Gastrocnemius medialis (tissue), 4 donors: Measurements from ENCODE around the gene COBL.

Source experiments
- POLR2A ChIP-seq, 2 donors: fragments of 450-650 bp; IDR thresholded peaks; one replicate each; pipeline ENCODE4 v1.6.1; 2017; ENCODE audit warnings: antibody characterized with exemption in 2 of 2, mild to moderate bottlenecking in 2 of 2, moderate library complexity in 2 of 2
- TF ChIP-seq, protein P1 (sequence below), 5 experiments: fragments of 450-650 bp in 3 of 5; fragments of 200-600 bp in 2 of 5; sonication (generic) in 2 of 5; IDR thresholded peaks in 4 of 5; conservative IDR thresholded peaks in 1 of 5; 1 replicate in 4 of 5; 2 replicates in 1 of 5; pipeline ENCODE4 v1.5.1; 2016 to 2019; ENCODE audit warnings: antibody characterized with exemption in 5 of 5, mild to moderate bottlenecking in 3 of 5, moderate library complexity in 3 of 5

DNA sequence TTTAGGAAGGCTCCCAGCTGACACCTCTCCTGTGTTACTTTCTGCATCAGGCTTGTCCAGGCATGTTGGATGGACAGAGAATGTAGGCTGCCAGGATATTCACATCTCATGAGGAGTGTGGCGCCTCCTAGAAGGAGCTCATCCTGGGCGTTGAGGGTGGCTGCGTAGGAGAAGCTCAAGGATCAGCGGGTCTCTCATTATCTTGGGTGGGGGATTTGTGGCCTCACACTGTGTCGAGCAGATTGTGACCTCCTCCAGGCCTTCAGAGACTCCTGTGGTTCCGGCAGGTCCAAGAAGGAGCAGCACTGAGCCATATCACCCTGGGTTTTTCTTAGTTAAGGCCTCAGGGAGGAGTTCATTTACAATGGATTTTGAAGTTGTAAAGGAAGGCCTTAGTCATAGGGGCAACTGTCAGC lies 8.7 kb upstream of the COBL start:
- TF ChIP-seq, protein P1, sequence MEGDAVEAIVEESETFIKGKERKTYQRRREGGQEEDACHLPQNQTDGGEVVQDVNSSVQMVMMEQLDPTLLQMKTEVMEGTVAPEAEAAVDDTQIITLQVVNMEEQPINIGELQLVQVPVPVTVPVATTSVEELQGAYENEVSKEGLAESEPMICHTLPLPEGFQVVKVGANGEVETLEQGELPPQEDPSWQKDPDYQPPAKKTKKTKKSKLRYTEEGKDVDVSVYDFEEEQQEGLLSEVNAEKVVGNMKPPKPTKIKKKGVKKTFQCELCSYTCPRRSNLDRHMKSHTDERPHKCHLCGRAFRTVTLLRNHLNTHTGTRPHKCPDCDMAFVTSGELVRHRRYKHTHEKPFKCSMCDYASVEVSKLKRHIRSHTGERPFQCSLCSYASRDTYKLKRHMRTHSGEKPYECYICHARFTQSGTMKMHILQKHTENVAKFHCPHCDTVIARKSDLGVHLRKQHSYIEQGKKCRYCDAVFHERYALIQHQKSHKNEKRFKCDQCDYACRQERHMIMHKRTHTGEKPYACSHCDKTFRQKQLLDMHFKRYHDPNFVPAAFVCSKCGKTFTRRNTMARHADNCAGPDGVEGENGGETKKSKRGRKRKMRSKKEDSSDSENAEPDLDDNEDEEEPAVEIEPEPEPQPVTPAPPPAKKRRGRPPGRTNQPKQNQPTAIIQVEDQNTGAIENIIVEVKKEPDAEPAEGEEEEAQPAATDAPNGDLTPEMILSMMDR (IDR thresholded peaks at IDR 0.05 in 4 of 5, conservative IDR thresholded peaks at IDR 0.05 in 1 of 5): no peak
- TF ChIP-seq POLR2A (IDR thresholded peaks at IDR 0.05): no peak
